Breast epithelium (tissue), 3 donors: ENCODE data around the gene CYP2B6.

Experiments
- CTCF ChIP-seq, 3 donors: fragments of 450-650 bp; IDR thresholded peaks; one replicate each; pipeline ENCODE4 v1.5.1; 2016 to 2017; ENCODE audit warnings: antibody characterized with exemption in 3 of 3, mild to moderate bottlenecking in 3 of 3, moderate library complexity in 3 of 3
- POLR2A ChIP-seq: fragments of 450-650 bp; IDR thresholded peaks from one replicate; pipeline ENCODE4 v1.6.1; 2016; ENCODE audit warnings: antibody characterized with exemption, mild to moderate bottlenecking, moderate library complexity

DNA sequence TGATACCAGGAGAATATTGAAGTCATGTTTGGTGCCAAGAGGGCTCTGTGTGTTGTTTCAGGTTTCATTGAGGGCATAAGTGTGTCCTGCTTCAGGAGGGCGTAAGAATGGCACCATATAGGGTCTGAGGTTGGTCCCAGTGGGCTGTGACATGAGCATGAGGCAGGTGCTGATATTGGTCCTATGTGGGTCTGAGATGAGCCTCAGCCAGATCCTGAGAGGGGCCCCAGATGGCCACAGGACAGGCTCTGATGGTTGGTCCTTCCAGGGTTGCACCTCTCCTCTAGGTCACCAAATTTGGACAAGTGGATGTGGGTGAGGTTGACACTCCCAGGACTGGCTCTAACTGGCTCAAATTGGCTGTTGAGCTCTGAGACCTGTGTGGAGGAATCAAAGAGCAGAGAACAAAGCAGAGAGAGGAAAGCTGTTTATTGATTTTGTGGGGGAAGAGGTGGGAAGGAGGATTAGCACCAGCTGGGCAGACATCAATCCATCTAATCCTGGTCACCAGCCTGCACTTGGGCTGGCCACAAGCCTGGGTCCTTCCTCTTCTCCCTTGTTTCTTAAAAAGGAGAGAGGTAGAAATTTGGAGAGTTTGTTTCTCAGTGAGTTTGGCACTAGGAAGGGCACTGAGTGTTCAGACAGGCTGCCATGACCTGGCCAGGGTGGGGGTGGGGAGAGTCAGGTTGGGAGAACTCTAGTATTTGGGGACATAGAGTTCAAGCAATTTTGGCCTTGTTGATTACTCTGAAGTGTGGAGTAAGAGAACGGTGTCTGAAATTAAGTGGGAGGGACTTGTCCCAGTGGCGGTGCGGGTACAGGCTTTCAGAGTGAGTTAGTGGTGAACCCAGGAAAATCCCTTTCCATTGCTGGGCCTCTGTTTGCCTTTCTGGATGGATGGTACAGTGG lies 38.7 kb downstream of the CYP2B6 start:
- TF ChIP-seq POLR2A, result no peak
- no peak for TF ChIP-seq CTCF (IDR thresholded peaks at IDR 0.05)
